Measurements from ENCODE around the gene SMARCA1. TPM values are rescaled to one million over a fixed set of nuclear protein-coding genes. Genes with fewer than 3 reads are reported as not detected.

SMARCA1 gene
- total and polyA plus RNA-seq, 2 donors (not counting 1 experiment from before 2014, with no cell fraction given) = 0.07 to 0.39 TPM

DNA sequence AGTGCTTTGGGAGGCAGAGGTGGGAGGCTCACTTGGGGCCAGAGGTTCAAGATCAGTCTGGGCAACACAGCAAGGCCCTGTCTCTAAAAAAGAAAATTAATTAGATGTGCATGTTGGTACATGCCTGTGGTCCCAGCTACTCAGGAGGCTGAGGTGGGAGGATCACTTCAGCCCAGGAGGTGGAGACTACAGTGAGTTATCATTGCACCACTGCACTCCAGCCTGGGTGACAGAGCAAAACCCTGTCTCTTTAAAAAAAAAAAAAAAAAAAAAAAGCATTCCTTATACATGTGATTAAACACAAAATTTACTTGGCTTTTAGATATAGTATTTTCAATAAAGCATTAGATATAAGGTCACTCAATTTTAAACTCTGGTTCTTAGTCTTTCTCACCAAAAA, 34.9 kb downstream of the SMARCA1 start:
- Histone ChIP-seq H3K4me3 (ENCODE audit: control extremely low read depth in 1 of 5, extremely low read depth in 1 of 5, insufficient read depth in 1 of 5, low read depth in 2 of 5, low read length in 4 of 5) (no peak overlapping the region), H3K27ac (ENCODE audit: low read length in 2 of 2) (no peak overlapping the region), H3K9me3 (ENCODE audit: control extremely low read depth in 1 of 3, control insufficient read depth in 2 of 3, insufficient read depth in 1 of 3, low read length in 2 of 3) (no peaks in the 10 kb centered on the region), H3K9ac (ENCODE audit: low read length) (no peak overlapping the region), H3K79me2 (ENCODE audit: control insufficient read depth, insufficient read depth, low read length) (no peaks in the 10 kb centered on the region), H3K27me3 (replicated peaks in 1 of 4; ENCODE audit: control extremely low read depth in 1 of 4, control insufficient read depth in 3 of 4, insufficient read depth in 4 of 4, low read length in 3 of 4) (no peaks in the 10 kb centered on the region), H3K4me1 (ENCODE audit: control insufficient read depth in 2 of 2, insufficient read depth in 2 of 2, low read length in 2 of 2) (no peaks in the 10 kb centered on the region), H4K20me1 (ENCODE audit: control insufficient read depth, insufficient read depth, low read length, poor library complexity, severe bottlenecking) (no peaks in the 10 kb centered on the region), H2AFZ (ENCODE audit: insufficient read depth, low read depth, low read length, poor library complexity, severe bottlenecking) (no peak overlapping the region), H3K36me3 (replicated peaks in 1 of 2; ENCODE audit: control extremely low read depth in 1 of 2, control insufficient read depth in 1 of 2, extremely low read depth in 1 of 2, insufficient read depth in 2 of 2, low read length in 1 of 2) (no peaks in the 10 kb centered on the region), H3K4me2 (replicated peaks; ENCODE audit: low read depth, low read length, poor library complexity, severe bottlenecking) (no peak overlapping the region)
- DNase-seq = no peak
- Mint-ChIP-seq H3K27me3 (no peaks in the 10 kb centered on the region), H3K9me3 (ENCODE audit: insufficient read depth) (no peaks in the 10 kb centered on the region), H3K27ac (no peak overlapping the region), H3K4me1 (no peaks in the 10 kb centered on the region), H3K4me3 (no peak overlapping the region)
- no peak for TF ChIP-seq EZH2 (IDR thresholded peaks at IDR 0.05; ENCODE audit: borderline replicate concordance, insufficient read depth, low read depth, low read length, poor library complexity, severe bottlenecking)
- TF ChIP-seq, protein P1, sequence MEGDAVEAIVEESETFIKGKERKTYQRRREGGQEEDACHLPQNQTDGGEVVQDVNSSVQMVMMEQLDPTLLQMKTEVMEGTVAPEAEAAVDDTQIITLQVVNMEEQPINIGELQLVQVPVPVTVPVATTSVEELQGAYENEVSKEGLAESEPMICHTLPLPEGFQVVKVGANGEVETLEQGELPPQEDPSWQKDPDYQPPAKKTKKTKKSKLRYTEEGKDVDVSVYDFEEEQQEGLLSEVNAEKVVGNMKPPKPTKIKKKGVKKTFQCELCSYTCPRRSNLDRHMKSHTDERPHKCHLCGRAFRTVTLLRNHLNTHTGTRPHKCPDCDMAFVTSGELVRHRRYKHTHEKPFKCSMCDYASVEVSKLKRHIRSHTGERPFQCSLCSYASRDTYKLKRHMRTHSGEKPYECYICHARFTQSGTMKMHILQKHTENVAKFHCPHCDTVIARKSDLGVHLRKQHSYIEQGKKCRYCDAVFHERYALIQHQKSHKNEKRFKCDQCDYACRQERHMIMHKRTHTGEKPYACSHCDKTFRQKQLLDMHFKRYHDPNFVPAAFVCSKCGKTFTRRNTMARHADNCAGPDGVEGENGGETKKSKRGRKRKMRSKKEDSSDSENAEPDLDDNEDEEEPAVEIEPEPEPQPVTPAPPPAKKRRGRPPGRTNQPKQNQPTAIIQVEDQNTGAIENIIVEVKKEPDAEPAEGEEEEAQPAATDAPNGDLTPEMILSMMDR (IDR thresholded peaks at IDR 0.05) = no peak
- ChIA-PET CTCF (no interaction called here), POLR2A (no interaction called here)
- ATAC-seq (ENCODE audit: low read depth) = no peak
- intact Hi-C loops (cut with micrococcal nuclease) = no loop called here

DNA sequence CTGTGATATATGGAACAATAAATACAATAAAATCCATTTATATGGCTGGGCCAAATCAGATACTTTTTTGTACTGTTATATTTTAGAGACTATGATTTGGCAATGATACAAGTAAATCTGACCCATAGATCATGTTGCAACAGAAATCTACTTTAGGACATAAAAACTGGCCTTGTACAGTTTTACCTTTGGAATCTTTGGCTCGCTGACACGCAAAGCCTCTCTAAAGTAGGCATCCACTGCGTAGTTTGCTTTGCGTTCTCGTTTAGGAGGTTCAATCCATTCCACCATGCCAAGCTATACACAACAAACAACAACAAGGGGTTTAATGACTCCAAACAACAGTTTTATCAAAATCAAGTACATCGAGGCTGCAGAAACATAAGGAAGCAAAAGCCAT, 42.4 kb downstream of the SMARCA1 start:
- Mint-ChIP-seq H3K4me3 (no peak overlapping the region), H3K27me3 (no peaks in the 10 kb centered on the region), H3K4me1 (no peaks in the 10 kb centered on the region), H3K27ac (no peak overlapping the region), H3K9me3 (ENCODE audit: insufficient read depth) (no peaks in the 10 kb centered on the region)
- Histone ChIP-seq H3K9ac (ENCODE audit: low read length) (no peak overlapping the region), H2AFZ (ENCODE audit: insufficient read depth, low read depth, low read length, poor library complexity, severe bottlenecking) (no peak overlapping the region), H3K79me2 (ENCODE audit: control insufficient read depth, insufficient read depth, low read length) (no peaks in the 10 kb centered on the region), H3K36me3 (replicated peaks in 1 of 2; ENCODE audit: control extremely low read depth in 1 of 2, control insufficient read depth in 1 of 2, extremely low read depth in 1 of 2, insufficient read depth in 2 of 2, low read length in 1 of 2) (no peaks in the 10 kb centered on the region), H3K4me2 (replicated peaks; ENCODE audit: low read depth, low read length, poor library complexity, severe bottlenecking) (no peak overlapping the region), H3K4me3 (ENCODE audit: control extremely low read depth in 1 of 5, extremely low read depth in 1 of 5, insufficient read depth in 1 of 5, low read depth in 2 of 5, low read length in 4 of 5) (no peak overlapping the region), H4K20me1 (ENCODE audit: control insufficient read depth, insufficient read depth, low read length, poor library complexity, severe bottlenecking) (no peaks in the 10 kb centered on the region), H3K9me3 (ENCODE audit: control extremely low read depth in 1 of 3, control insufficient read depth in 2 of 3, insufficient read depth in 1 of 3, low read length in 2 of 3) (no peaks in the 10 kb centered on the region), H3K4me1 (ENCODE audit: control insufficient read depth in 2 of 2, insufficient read depth in 2 of 2, low read length in 2 of 2) (no peaks in the 10 kb centered on the region), H3K27ac (ENCODE audit: low read length in 2 of 2) (no peak overlapping the region), H3K27me3 (replicated peaks in 1 of 4; ENCODE audit: control extremely low read depth in 1 of 4, control insufficient read depth in 3 of 4, insufficient read depth in 4 of 4, low read length in 3 of 4) (no peaks in the 10 kb centered on the region)
- intact Hi-C loops (cut with micrococcal nuclease) = no loop called here
- DNase-seq = no peak
- POLR2A ChIA-PET = no interaction called here
- TF ChIP-seq, protein P1 (IDR thresholded peaks at IDR 0.05) = no peak
- no peak for TF ChIP-seq EZH2 (IDR thresholded peaks at IDR 0.05; ENCODE audit: borderline replicate concordance, insufficient read depth, low read depth, low read length, poor library complexity, severe bottlenecking)
- 93% methylated on average over 2 of the region's 6 CpGs for WGBS (ENCODE audit: insufficient coverage)
- CTCF ChIA-PET = no interaction called here
- ATAC-seq (ENCODE audit: low read depth) = no peak
